Measurements from ENCODE around the gene OR9Q1. TPM values are rescaled to one million over a fixed set of nuclear protein-coding genes. Genes with fewer than 3 reads are reported as not detected.

The OR9Q1 gene
- total and polyA plus RNA-seq, 2 of the 4 experiments (the other 2 are of a cell fraction): not detected

- H3K4ac ChIP-seq (ENCODE audit: low read depth, low read length): no peak overlapping the region
- BruUV-seq (replicated peaks): no TSS peak
- no peak overlapping the region for H3K9ac ChIP-seq (ENCODE audit: low read depth, low read length)
- H4K5ac ChIP-seq (ENCODE audit: low read depth, low read length): no peak overlapping the region; the same call in 1 of the 2 replicates
- no peaks in the 10 kb centered on the region for H3K36me3 ChIP-seq (ENCODE audit: control insufficient read depth, insufficient read depth, low read length)
- H3K79me1 ChIP-seq (ENCODE audit: low read depth in 1 of 2, low read length in 2 of 2): no peaks in the 10 kb centered on the region
- H4K91ac ChIP-seq (ENCODE audit: insufficient read depth, low read depth, low read length): no peak overlapping the region; the same call in 1 of the 2 replicates
- H3K4me2 ChIP-seq (ENCODE audit: low read depth, low read length): no peak overlapping the region
- intact Hi-C loops (cut with micrococcal nuclease) (loop anchor here (2.0 kb wide), 1 partner anchor 15 kb away; no protein-coding TSS in a partner anchor), dilution Hi-C loops (cut with HindIII; ENCODE audit: low sequenced_read_pairs, unreplicated experiment) (no loop called here), in situ Hi-C loops (cut with MboI; ENCODE audit: low sequenced_read_pairs) (no loop called here)
- H3K4me1 ChIP-seq (ENCODE audit: control insufficient read depth, insufficient read depth, low read length): peaks cover 6% of the 10 kb centered on the region; the same call in 1 of the 2 replicates
- peak; percentile 79 for DNase-seq
- H2BK120ac ChIP-seq (ENCODE audit: low read depth, low read length): peak overlapping the region; percentile 24; the same call in 1 of the 2 replicates
- peak overlapping the region; percentile 44; the same call in 1 of the 2 replicates for H2AK5ac ChIP-seq (ENCODE audit: low read depth, low read length)
- H3K56ac ChIP-seq (ENCODE audit: extremely low read depth, insufficient read depth, low read length): no peak overlapping the region
- H3K18ac ChIP-seq (ENCODE audit: low read depth, low read length): peak overlapping the region; percentile 87; the same call in 1 of the 2 replicates
- peak; percentile 87 for ATAC-seq (ENCODE audit: low read depth)
- no CpG with 5 or more reads among the region's 2 CpGs for WGBS, 2 experiments (ENCODE audit: extremely low coverage in 2 of 2, insufficient read length in 1 of 2)
- peak overlapping the region; percentile 53 for H2BK5ac ChIP-seq (ENCODE audit: low read depth, low read length, poor library complexity, severe bottlenecking)
- peaks cover 3% of the 10 kb centered on the region; the same call in 1 of the 2 replicates for H3K9me1 ChIP-seq (ENCODE audit: insufficient read depth, low read length)
- POLR2A ChIA-PET (ENCODE audit: unreplicated experiment): no interaction called here
- peak overlapping the region in 1 of 2 experiments; percentile 11; a peak in 2 of 4 replicates for H4K8ac ChIP-seq (ENCODE audit: low read depth in 2 of 2, low read length in 2 of 2)
- no peaks in the 10 kb centered on the region for H3K27me3 ChIP-seq (ENCODE audit: control insufficient read depth, insufficient read depth, low read length)
- H3K4me3 ChIP-seq (ENCODE audit: insufficient read depth, low read depth, low read length): no peak overlapping the region
- H3K27ac ChIP-seq (ENCODE audit: insufficient read depth, low read length): no peak overlapping the region; the same call in 1 of the 2 replicates
- CTCF ChIA-PET: no interaction called here
- no peak overlapping the region for H2AFZ ChIP-seq (replicated peaks; ENCODE audit: low read length, poor library complexity)
- no peak overlapping the region for H3K23ac ChIP-seq (ENCODE audit: low read depth, low read length)
- H2BK15ac ChIP-seq (ENCODE audit: low read depth, low read length): peak overlapping the region; percentile 11; the same call in 1 of the 3 replicates
- H3K9me3 ChIP-seq (ENCODE audit: control insufficient read depth, insufficient read depth, low read length): no peaks in the 10 kb centered on the region
- no peak for TF ChIP-seq RCOR1 (IDR thresholded peaks at IDR 0.05; ENCODE audit: insufficient replicate concordance, low read length)
- TF ChIP-seq RFX5 (IDR thresholded peaks at IDR 0.05; ENCODE audit: low read depth, low read length): no peak
- peak; percentile 92 for TF ChIP-seq CEBPB (IDR thresholded peaks at IDR 0.05; ENCODE audit: low read depth, low read length)
- TF ChIP-seq FOS (IDR thresholded peaks at IDR 0.05; ENCODE audit: low read depth, low read length): peak; percentile 96
- TF ChIP-seq BHLHE40 (IDR thresholded peaks at IDR 0.05; ENCODE audit: low read depth, low read length): peak; percentile 72
- no peak overlapping the region for H2AK9ac ChIP-seq (replicated peaks; ENCODE audit: low read depth, low read length, poor library complexity)
- H4K20me1 ChIP-seq (ENCODE audit: insufficient read depth, low read length): no peaks in the 10 kb centered on the region
- no peak overlapping the region for H3K14ac ChIP-seq (replicated peaks; ENCODE audit: low read depth, low read length)
- H2BK20ac ChIP-seq (ENCODE audit: low read depth, low read length): no peak overlapping the region
Measured at GRCh38 chr11:58075781-58076180, 52.1 kb downstream of the OR9Q1 start.
